ENCODE data around the gene RASGEF1C. TPM values are rescaled to one million over a fixed set of nuclear protein-coding genes. Genes with fewer than 3 reads are reported as not detected.

RASGEF1C gene
- total RNA-seq, 1 donor from 2014 or later, result not detected

- DNase-seq (ENCODE audit: low spot score), result no peak
These were observed 29.3 kb downstream of the RASGEF1C start for GRCh38 chr5:180179442-180180420.

- DNase-seq (ENCODE audit: low spot score), result no peak
These were observed 30.2 kb downstream of the RASGEF1C start for GRCh38 chr5:180178531-180179441.

GRCh38 chr5:180176191-180176590 is 32.8 kb downstream of the RASGEF1C start:
- no peak for DNase-seq (ENCODE audit: low spot score)

DNA sequence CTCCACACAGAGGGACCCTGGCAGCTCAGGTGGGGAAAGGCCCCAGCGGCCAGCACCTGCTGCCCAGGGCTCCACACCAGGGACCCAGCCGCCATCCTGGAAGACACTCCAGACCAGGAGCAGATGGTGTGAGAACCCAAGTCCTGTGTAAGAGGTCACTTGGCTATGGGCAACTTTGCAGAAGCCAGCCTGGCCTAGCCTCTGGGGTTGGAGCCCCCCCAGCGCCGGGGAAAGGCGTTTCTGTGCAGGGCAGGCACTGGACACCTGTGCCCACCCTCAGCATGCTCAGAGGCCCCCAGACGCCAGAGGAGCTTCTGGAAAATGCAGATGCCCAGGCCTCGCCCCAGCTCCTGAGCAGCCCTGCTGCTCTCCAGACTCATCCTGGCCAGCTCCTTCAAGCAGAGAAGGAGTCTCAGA is 34.0 kb downstream of the RASGEF1C start:
- no peak for DNase-seq (ENCODE audit: low spot score)

DNA sequence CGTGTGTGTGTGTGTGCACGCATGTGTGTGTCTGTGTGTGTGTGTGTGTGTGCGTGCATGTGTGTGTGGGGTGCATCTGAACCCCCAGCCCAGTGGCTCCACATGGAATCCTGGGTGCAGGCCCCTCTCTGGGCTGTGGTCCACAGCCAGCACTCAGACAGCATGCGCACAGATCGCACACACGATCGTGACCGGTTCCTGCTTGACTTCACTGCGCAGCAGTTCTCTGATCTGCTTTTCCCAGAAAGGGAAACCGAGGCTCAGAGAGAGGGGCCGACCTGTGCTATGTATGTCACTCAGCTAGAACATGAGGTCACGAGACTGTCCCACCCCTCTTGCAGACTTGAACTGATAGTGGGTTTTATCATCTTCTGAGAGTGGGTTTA is 34.4 kb downstream of the RASGEF1C start:
- DNase-seq (ENCODE audit: low spot score), result no peak

DNA sequence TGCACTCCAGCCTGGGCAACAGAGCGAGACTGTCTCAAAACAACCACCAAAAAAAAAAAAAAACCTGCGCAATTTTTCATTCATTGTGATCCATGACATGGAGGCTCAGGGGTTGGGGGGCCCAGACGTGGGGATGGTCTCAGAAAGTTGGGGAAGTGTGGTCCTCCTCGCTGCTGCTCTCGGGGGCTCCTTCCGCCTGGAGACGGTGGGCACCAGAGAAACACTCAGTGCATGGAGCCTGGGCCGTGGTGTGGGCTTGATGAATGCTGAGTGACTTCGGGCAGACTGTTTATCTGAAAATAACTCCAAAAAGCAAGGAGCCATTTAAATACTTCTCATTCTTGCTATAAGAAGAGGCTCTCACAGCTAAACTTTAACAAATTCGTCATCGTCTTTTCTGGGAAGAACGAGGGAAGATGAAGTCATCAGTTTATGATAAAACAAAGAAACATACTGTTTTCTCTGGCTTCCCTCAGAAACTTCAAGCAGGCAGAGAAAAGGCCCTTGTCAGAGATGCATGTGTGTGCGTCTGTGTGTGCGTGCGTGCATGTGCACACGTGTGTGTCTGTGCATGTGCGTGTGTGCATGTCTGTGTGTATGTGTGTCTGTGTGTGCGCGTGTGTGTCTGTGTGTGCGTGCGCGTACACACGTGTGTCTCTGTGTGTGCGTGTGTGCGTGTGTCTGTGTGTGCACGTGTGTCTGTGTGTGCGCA is 35.0 kb downstream of the RASGEF1C start:
- no peak for DNase-seq (ENCODE audit: low spot score)

DNA sequence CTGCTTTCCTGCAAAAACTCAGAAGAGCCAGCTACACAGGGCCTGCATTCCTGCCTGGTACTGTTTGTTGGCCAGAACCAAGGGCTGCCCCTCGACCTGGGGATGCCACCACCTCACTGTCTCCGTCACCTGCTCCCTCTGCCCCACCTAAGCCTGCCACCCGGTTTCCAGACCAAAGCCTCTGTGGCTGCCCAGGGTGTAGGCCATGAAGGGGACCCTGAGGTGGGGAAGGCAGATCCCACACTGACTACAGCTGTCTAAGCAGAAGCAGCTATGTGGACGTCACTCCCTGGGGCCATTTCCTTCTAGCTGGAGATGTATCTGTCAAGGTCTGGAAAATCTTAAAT is 35.8 kb downstream of the RASGEF1C start:
- no peak for DNase-seq (ENCODE audit: low spot score)

DNA sequence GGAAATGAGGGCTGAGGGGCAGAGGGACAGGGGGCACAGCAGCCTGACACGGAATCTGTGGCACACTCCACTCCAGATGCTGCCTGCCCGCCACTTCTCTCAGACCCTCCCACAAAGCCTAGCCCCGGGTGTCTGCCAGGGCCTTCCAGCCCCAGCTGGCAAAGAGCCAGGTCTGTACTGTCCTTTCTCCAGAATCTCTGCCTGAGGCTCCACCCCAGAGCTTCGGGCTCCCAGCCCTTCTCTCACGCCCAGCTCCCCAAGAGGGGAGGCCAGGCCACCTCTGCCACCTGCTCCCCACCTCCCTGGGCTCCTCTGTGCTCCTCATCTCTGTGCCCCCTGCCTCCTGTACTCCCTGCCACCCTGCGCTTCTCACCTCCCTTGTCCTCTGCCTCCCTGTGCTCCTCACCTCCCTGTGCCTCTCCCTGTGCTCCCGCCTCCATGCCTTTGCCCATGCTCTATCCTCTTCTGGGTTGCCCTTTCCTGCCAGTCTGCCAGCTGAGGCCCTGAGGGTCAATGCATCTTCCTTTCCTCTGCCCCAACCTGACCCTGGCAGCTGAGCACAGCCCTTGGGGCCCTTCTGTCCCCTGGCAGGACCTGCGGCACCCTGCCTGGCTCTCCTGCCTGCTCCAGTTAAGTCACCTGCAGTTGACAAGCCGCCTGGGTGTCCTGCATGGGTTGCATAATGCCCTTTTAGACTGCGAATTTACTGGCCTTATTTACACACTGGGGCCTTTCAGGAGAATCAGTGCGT is 36.4 kb downstream of the RASGEF1C start:
- no peak for DNase-seq (ENCODE audit: low spot score)

- DNase-seq (ENCODE audit: low spot score), result no peak
These were observed 37.4 kb downstream of the RASGEF1C start for GRCh38 chr5:180171568-180172094.

GRCh38 chr5:180170810-180171567 is 38.0 kb downstream of the RASGEF1C start:
- no peak for DNase-seq (ENCODE audit: low spot score)

GRCh38 chr5:180170106-180170809 is 38.8 kb downstream of the RASGEF1C start:
- DNase-seq (ENCODE audit: low spot score), result no peak

DNA sequence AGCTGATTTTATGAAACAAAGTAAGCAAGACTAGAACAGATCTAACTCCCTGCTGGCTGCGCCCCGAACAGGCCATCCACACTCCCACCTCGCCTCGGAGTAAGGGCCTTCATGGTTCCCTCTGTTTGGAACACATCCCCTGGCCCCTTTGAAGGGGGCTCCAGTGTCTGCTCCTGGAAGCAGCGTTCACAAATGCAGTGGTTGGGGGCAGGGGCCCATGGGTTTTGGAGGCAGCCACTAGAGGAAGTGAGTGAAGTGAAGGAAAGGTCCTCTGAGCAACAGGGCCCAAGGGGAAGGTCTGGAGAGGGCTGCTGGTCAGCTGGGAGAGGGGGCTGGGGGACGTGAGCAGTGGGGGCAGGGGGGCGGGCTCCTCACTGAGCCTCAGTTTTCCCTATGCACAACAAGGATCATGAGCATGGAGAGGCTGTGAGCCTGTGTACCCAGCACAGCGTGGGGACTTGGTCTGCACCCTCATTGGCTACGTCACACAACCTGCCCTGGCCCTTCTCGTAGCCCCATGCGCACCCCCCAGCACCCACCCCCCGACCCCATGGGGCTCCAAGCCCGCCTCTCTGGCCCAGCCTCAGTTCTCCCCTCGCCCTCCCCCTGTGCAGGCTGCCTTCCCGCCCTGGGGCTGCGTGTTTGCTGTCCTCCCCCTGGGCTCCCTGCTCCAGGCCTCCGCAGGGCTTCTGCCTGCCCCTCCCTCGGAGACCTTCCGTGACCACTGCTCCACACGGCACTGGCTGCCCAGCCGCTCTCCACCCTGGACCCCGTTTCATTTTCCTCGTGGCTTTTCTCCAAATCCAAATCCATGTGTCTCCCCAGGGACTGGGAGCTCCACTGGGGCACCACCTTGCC is 39.5 kb downstream of the RASGEF1C start:
- no peak for DNase-seq (ENCODE audit: low spot score)

DNA sequence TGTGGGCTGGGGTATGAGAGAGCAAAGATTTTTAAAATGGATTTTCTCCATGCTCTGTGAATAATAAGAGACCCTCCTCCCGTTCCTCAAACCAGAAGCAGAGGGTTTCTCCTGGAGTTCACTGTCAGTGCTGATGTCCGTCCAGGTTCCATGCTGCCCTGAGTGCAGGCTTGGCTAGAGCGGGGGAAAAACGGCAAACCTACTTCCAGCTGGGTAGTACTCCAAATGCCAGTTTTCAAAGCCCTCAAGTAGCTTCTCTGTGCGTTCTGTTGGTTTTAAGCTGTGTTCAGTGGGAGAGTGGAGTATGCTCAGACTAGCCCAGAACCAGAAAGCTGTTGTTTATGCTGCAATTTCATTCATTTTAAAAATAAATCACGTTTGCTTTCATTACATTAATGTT is 40.3 kb downstream of the RASGEF1C start:
- no peak for DNase-seq (ENCODE audit: low spot score)

GRCh38 chr5:180166176-180166575 is 42.8 kb downstream of the RASGEF1C start:
- DNase-seq (ENCODE audit: low spot score), result no peak

DNA sequence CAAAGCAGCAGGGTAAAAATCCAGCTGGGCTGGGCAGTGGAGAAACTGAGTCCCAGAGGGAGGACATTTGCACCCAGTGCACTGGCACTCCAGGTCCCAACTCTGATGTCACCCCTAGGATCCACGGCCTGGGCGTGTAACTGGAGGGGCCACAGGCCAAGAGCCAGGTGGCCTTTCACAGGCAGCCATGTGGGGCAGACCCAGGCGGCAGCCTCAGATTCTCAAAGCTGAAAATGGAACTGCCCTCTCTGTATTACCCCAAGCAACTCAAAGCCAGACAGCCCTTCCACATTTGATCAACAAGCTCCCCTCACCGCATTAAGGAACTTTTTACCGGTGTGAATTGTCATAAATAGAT is 46.7 kb downstream of the RASGEF1C start:
- DNase-seq (ENCODE audit: low spot score), result no peak

DNA sequence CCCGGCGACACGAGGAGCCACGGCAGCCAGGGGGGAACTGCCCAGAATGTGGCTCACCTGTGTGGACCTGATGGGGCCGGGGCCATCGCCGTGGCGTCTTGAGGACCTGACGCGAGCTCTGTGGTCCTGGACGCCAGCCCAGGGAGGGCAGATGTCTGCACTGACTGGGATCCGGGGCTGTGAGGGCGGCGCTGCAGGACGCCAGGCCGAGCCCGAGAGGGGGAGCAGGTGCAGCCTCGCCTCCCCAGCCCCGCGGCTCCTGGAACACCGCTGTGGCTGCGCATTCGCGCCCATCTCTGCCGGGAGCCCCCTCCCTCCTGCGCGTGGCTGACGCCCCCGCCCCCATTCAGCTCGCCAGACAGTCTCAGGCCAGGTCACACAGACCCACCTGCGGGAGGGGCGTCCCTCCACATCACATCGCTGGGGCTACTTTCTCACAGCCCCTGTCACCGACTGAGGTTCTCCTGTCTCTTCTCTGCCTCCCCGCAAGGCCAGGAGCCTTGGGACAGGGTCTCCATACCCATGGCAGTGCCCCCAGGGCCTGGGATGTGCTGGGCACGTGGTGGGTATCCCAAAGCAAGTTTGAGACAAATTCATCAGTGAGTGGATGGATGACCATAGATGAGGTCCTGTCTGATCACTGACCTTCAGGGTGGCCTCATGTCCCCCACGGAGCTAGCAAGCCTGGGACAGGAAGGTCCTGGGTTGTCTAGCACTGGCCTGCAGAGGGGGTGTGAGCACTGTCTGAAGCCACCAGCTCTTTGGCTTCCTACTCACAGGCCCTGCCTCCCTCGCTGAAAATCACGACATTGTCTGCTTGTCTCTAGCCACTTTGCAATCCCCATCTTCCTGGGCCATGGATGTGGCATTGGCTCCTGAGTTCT is 47.3 kb downstream of the RASGEF1C start:
- DNase-seq (ENCODE audit: low spot score), result no peak

DNA sequence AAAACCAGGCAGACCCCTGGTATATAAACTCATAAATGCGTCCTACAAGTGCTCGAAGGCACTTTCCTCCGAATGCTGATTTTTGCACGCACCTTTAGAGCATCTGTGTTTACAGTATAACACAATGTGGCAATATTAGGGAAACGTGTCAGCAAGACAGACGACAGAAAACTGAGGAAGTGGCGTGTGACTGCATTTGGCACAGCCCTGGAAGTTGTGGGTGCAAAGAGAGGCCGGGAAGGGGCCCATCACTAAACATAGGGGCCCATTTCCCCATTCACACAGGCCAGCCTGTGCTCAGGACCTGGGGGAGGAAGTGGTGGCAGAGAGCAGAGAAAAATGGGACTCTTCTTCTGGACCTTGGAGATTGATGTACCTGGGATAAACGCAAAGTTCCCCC is 48.2 kb downstream of the RASGEF1C start:
- DNase-seq (ENCODE audit: low spot score), result no peak

GRCh38 chr5:180160215-180160614 is 48.8 kb downstream of the RASGEF1C start:
- no peak for DNase-seq (ENCODE audit: low spot score)
